GM10847 (cell line): ENCODE results near the gene CNP.
A peak's percentile ranks its signal among the peaks of the same experiment; 100 is the strongest.

Experiments
- POLR2A ChIP-seq: IDR thresholded peaks from 2 replicates; pipeline ENCODE4 v1.6.1; 2011; ENCODE audit not compliant: insufficient read length; ENCODE audit errors: extremely low read depth

Gene CNP

DNA sequence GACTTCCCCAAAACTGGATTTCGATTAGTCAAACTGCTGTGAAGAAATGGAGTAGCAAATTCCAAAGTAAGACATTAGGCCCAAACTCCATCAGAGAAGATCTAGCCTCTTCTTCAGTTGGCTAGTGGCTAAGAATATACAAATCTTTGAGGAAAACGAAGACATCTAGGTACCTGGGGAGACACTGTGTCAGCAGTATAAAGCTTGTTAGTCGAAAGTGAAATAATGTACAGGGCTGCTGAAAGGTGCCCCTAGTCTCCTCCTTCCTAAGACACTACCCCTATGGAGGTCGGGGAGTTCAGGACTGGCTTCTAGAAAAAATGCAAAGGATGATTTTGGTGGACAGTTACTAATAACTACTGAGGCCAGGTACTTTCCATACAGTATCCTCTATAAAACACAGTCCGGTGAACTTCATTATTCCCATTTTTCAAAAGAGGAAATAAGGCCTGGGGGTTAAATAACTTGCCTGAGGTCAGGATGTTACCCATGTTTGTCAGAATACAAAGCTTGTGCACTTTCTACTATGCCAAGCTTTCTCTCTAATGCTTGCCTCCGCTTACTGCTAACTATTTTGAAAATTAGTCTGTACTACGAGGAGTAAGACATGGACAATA is 35.7 kb downstream of the CNP start:
- no peak for TF ChIP-seq POLR2A

DNA sequence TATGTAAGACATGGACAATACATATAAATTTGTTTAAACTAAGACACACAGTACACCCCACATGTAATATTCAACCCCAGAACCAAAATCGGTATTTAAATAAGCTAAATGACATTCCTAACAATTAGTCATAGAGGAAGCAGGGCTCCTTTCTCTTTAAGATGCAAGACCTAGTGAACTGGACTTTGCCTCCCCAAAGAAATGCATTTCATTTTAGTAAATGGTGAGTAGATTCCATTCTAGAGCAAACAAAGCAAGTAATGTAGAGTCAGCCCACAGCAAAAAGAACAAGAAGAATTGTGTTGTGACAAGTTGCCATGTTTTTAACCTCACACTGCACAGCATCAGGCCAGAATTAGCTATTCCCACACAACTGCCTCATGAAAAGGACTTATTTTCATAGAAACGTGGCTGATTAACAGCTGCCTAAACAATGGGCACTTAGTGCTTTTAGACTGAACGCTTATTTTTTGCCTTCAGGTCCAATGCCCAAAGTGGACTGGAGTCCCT is 36.3 kb downstream of the CNP start:
- no peak for TF ChIP-seq POLR2A

DNA sequence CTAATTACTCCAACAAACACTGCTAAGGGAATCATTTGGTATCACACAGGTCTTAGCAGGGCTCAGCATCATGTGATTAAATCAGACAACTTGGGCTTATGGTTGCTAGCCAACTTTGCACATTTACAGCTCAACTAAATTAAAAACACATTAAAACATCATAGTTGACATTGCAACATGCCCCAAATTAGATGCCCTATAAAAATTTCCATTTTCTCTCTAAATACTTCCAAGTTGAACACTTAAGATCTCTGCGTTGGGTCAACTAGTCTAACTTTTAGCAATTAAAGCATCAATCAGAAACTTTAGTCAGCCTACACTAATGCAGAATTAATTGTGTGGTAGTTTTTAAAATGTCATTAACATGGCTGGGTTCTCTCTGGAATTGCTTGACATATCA is 38.6 kb downstream of the CNP start:
- TF ChIP-seq POLR2A: no peak

DNA sequence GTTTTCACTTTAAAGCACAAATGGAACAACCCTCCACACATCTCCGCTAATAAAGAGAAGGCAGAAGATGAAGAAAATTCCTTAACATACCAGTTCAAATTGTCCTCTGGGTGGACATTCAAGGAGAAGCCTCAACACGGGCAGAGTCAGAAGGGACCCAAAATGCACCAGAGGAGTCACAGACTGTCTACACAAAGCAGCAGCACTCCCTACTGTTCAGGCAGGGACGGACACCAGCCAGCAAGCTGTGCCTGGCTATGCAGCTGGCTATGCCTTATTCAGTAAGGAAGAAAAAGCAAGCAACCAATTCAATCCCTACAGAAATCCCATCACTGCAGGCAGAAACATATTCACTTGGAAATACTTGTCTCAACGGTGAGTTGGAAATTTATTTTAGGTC is 42.6 kb downstream of the CNP start:
- TF ChIP-seq POLR2A: no peak

DNA sequence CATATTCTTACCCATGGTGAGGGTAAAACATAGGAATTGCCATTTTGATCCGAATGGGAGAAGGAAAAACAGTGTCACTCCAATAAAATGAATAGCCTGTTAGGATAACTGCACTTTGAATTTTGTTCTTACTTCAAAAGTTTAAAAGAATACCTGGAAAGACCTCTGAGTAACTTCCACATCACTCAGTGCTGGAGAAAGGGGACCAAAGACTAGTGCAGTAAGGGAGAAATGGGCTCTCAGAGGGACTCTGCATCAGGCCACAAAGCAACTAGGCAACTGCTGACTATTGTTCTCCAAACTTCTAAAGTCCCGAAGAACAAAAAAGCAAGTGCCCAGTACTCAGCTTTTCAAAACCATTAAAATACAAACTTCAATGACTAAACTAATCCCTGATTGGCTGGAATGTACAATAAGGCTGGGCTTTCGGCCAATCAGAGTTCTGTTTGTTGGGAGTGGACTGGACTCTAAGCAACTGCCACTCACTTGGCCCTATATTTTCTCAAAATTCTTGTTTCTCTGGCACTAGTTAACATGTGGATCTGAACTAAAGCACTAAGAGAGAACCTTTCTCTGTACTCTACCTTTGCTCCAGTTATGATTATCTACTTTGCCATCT is 44.4 kb downstream of the CNP start:
- TF ChIP-seq POLR2A: no peak

DNA sequence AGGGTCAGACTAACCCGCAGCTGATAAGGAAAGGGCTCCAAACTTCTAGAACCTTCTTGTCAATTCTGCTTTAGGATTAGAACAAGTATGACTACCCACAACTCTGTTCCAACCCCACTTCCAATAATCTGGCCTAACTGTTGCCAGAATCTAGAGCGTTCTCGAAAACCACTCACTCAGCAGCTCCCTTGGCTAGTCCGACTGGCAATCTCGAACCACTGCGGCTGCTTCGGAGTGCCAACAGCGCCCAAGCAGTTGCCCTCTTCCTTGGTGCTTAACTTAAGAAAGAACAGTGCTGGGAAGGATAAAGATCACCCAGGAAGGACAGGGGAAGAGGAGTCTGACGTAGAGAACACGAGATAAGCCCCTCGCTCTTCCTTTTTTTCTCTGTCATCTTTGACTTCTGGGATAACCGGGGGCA is 49.8 kb downstream of the CNP start:
- TF ChIP-seq POLR2A: no peak

DNA sequence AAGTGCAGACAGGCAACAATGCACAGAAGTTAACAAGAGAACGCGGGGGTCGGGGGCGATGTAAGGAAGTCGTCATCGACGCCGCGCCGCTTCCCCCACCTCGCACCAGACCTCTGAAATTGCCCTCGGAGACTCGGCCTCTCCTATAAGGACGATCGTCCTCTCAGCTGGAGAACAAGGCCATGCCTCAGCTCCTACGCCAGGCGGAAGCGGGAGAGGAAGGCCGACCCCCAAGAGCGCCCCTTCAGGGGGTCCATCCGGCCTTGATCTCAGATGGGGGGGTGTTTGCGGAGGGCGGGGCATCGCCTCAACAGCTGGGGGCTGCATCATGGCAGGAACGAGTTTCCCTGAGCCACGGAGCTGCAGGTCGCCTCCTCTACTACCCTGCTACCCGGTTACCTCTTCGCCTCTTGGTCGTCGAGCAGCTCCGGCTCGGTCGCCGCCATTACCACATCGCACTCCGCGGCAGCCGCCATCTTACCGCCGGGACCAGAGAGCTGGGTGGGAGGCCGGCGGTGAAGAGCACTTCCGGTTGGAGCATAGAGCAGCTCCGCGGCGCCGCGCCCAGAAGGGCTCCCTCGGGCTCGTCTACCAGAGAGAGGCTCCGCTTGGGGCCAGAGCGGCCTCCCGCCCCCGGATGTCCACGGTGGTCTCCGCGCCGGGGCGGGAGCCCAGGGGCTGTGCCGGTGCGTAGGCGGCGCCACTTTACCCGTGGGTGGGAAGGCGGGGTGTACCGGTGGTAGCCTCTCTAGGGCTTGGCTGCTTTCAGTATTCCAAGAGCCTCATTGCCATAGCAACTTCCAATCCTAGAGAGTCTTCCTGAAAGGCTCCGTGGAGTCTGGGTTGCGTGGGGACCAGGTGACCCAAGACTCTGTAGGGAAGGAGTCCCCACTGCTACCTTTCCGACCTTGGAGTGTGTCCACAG is 50.6 kb downstream of the CNP start, which contains the start of gene DNAJC7:
Gene DNAJC7, minus strand, starts transcription at position 499 of the 925 bp plus-strand sequence. Its CDS starts 23 bp downstream, at position 476.
- TF ChIP-seq POLR2A: peak; percentile 70

DNA sequence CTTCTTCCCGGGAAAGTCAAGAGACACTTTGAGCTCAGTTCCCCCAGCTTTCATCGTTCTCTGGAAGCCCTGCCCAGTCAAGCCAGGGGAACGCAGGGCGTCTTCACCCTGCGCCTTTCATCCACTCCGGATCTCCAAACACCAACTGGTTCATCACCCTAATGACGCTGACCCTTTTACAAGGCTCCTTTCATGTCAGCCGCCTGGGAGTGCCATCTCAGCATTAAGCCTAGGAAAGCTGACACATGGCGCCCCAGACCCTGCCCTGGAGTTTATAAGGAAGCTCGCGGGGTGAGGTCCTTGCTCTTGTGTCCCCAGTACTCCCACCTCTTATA is 51.2 kb downstream of the CNP start:
- no peak for TF ChIP-seq POLR2A

DNA sequence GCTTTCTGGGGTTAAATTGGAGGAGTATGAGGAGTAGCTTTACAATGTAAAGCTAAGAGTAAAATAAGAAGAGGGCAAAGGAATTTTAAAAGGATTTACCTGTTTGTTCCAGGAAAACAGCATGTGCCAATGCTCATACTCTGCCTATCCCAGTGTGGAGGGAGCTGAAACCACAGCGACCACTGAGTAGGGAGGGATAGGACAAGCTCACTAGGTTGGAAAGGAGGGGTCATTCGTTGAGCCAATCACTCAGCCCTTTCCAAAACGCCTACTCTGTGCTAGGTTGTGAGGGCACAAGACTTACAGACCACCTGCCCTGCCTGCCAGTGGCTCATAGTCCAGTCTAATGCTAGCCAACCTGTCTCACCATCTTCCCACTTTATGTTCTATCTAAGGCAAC is 51.7 kb downstream of the CNP start:
- TF ChIP-seq POLR2A: no peak

DNA sequence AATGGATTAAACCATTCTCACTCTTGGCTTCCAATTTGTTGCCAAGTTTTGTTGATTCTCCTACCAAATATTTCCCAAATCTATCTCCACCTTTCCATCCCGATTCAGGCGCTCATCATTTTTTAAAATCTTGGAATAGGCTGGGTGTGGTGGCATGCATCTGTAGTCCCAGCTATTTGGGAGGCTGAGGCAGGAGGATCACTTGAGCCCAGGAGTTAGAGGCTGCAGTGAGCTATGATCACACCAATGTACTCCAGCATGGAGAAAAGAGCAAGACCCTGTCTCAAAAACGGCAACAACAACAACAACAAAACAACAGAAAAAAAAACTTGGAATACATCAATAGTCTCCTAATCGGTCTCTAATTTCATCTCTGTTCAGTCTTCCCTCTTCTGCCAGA is 52.4 kb downstream of the CNP start:
- TF ChIP-seq POLR2A: no peak

DNA sequence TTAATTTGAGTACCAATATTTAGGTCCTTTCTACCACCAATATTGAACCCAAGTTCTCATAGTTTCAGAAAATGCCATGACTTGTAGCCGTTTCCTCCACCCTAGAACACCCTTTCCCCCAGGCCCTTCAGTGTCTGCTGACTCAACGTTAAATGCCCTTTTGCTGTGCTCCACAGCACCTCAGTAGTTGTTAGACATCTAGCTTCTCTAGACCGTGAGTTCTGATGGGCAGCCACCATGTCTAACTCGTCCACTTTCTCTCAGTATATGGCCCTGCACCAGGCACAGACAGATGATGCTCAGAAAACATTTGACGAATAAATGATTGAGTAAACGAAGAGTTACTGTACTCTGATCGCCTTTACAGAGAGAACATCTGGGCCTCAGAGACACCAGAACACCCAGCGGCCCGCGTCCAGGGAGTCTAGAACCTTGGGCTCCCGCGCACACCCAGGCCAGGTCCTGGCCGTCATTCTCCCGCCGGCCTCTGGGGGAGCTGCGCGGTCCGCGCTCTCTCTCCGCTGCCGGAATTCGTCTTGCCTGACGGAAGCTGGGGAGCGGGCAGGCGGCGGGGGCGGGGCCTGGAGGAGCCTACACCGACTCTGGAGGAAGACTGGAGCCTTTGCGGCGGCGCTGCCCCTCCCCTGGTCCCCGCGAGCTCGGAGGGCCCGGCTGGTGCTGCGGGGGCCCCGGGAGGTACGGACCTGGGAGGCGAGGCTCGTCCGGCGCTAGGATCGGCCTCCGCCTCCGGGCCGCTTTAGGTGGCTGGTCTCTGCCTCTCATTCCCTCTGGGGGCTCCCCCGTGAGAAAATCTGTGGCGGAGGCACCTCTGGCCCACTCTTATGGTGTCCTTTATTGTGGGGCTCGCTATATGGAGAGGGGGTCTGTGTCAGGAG is 53.2 kb downstream of the CNP start, which contains the start of gene NKIRAS2:
Gene NKIRAS2, plus strand, starts transcription at position 582 of the 896 bp plus-strand sequence. CDS start 1,488 bp downstream, outside the sequence.
- TF ChIP-seq POLR2A: peak; percentile 84

DNA sequence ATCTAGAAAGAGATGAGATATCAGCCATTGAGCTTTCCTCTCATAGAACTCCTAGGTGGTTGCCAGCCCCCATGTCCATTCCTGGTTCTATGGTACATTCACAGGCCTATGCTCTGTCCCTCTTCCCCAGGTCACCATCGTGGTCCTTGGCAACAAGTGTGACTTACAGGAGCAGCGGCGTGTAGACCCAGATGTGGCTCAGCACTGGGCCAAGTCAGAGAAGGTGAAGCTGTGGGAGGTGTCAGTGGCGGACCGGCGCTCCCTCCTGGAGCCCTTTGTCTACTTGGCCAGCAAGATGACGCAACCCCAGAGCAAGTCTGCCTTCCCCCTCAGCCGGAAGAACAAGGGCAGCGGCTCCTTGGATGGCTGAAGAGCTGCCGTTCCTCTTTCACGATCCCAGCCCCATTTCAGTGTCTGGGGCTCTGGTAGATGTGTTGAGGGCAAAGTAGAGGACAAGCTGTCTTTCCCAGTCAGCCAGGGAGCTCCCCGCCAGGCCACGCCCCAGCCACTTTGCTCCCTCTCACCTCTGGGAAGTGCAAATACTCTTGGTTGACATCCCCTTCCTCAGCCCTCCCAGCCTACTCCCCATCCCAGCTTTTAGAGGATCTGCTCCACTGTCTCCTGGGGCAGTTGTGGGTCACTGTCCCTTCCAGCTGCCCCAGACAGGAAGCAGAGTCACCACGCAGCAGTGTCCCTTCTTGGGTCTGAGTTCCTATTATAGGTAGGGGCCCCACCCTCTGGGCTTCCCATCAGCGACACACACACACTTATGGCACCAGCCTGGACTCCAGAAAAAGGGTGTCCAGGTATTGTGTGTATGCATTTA is 57.1 kb downstream of the CNP start:
- no peak for TF ChIP-seq POLR2A

DNA sequence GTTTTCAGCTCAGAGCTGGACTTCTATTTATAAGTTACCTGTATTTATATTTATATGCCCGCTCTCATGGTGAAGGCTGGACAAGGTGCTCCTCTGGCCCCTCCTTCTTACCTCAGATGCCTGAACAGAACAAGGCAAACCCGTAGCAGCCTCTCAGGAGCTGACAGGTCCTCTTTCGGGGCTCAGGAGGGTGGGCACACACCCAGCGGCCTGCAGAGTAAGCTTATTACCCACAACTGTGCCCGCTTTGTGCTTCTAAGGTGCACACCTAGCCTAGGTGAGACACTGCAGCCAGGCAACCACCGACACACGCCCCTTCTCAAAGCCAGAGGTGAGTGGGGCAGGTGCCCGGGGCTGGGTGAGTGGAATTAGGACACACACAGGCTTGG is 58.6 kb downstream of the CNP start:
- TF ChIP-seq POLR2A: no peak

DNA sequence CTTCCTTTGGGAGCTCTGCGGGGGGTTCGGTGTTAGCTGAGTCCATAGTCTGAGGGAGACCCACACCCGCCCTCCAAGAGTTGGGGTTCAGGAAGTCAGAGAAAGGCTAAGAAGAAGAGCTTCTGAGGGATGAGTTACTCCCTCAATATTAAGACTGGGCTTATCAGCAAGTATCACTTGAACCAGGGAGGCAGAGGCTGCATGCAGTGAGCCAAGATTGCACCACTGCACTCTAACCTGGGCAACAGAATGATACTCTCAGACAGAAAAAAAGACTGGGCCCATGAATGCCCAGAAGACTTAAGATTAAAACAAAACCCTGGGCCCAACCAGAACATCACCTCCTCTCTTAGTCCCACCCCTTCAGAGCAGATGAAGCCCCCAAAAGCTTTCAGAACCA is 59.3 kb downstream of the CNP start:
- no peak for TF ChIP-seq POLR2A
